Activated CD8-positive, alpha-beta T cell treated with anti-CD3 and anti-CD28 coated beads for 36 hours (primary cell): Measurements from ENCODE around the gene KNL1. TPM values are rescaled to one million over a fixed set of nuclear protein-coding genes. Genes with fewer than 3 reads are reported as not detected.

ENCODE experiments used
- ATAC-seq: fragments of 200-7000 bp; cut with Tn5 transposase; one replicate; pipeline ENCODE4 v1.10.0; 2021; ENCODE audit warnings: mild to moderate bottlenecking, moderate library complexity
- CTCF ChIA-PET: fragments of 350-600 bp; sonication (Branson Sonifier 250); formaldehyde crosslinking; loops from one replicate; lab custom pipeline; 2021; ENCODE audit warnings: antibody characterized with exemption; lab: Charles Lee
- POLR2A ChIA-PET: fragments of 350-600 bp; sonication (Branson Sonifier 250); formaldehyde crosslinking; loops from one replicate; lab custom pipeline; 2021; ENCODE audit warnings: antibody characterized with exemption; lab: Charles Lee
- DNase-seq: peaks from one replicate; pipeline ENCODE4 v3.0.0-alpha.2; 2020
- H3K27ac Mint-ChIP-seq: one replicate; pipeline ENCODE4 v1.8.0; 2021; ENCODE audit warnings: mild to moderate bottlenecking, mixed read lengths
- H3K27me3 Mint-ChIP-seq: one replicate; pipeline ENCODE4 v1.8.0; 2021; ENCODE audit warnings: mixed read lengths
- H3K36me3 Mint-ChIP-seq: one replicate; pipeline ENCODE4 v1.8.0; 2021; ENCODE audit warnings: low read depth, mixed read lengths
- H3K4me1 Mint-ChIP-seq: one replicate; pipeline ENCODE4 v1.8.0; 2021; ENCODE audit warnings: low read depth, mixed read lengths
- H3K4me3 Mint-ChIP-seq: one replicate; pipeline ENCODE4 v1.8.0; 2021; ENCODE audit warnings: mild to moderate bottlenecking, moderate library complexity, mixed read lengths
- H3K9me3 Mint-ChIP-seq: one replicate; pipeline ENCODE4 v1.8.0; 2021; ENCODE audit warnings: mixed read lengths
- intact Hi-C: fragments of 100-400 bp; cut with micrococcal nuclease; formaldehyde crosslinking; loops from one replicate; pipeline ENCODE4 v1.10.0; 2022
- total RNA-seq, 2 experiments: library from RNA; stranded (reverse); gene quantifications; one replicate each; pipeline ENCODE4 v1.2.3, GENCODE V29; 2021
- TF ChIP-seq, protein P1 (sequence below): fragments of 200-600 bp; IDR thresholded peaks from one replicate; pipeline ENCODE4 v1.8.0; 2022; ENCODE audit warnings: antibody characterized with exemption, mild to moderate bottlenecking

KNL1 gene
- total RNA-seq, 2 experiments from 2014 or later = 20.9 to 22.8 TPM

- intact Hi-C loops = no loop called here
- Mint-ChIP-seq H3K36me3 (peaks cover 3% of the 10 kb centered on the region), H3K27ac (no peak overlapping the region), H3K4me1 (peaks cover 43% of the 10 kb centered on the region), H3K9me3 (no peaks in the 10 kb centered on the region), H3K4me3 (peak overlapping the region; percentile 95), H3K27me3 (no peaks in the 10 kb centered on the region)
- DNase-seq (no peak), ATAC-seq (no peak)
- POLR2A ChIA-PET = no interaction called here
- CTCF ChIA-PET = interaction anchor here (1.4 kb wide), 1 partner anchor 113 kb away, joined by 3 read pairs; no protein-coding TSS in a partner anchor
- TF ChIP-seq, protein P1, sequence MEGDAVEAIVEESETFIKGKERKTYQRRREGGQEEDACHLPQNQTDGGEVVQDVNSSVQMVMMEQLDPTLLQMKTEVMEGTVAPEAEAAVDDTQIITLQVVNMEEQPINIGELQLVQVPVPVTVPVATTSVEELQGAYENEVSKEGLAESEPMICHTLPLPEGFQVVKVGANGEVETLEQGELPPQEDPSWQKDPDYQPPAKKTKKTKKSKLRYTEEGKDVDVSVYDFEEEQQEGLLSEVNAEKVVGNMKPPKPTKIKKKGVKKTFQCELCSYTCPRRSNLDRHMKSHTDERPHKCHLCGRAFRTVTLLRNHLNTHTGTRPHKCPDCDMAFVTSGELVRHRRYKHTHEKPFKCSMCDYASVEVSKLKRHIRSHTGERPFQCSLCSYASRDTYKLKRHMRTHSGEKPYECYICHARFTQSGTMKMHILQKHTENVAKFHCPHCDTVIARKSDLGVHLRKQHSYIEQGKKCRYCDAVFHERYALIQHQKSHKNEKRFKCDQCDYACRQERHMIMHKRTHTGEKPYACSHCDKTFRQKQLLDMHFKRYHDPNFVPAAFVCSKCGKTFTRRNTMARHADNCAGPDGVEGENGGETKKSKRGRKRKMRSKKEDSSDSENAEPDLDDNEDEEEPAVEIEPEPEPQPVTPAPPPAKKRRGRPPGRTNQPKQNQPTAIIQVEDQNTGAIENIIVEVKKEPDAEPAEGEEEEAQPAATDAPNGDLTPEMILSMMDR = no peak
Observed at GRCh38 chr15:40563426-40563825, 30.6 kb upstream of the KNL1 start.

- Mint-ChIP-seq H3K36me3 (peaks cover 3% of the 10 kb centered on the region), H3K9me3 (no peaks in the 10 kb centered on the region), H3K4me1 (peaks cover 41% of the 10 kb centered on the region), H3K4me3 (peak within 1 kb of the TSS; percentile 95), H3K27me3 (no peaks in the 10 kb centered on the region), H3K27ac (peak within 1 kb of the TSS; percentile 94)
- POLR2A ChIA-PET = interaction anchor here (0.5 to 1.4 kb wide), 5 partner anchors 23 to 162 kb away, joined by 3 to 5 read pairs (median 3); partner anchors contain the start of gene KNL1
- DNase-seq = peak; percentile 98
- TF ChIP-seq, protein P1 = no peak
- CTCF ChIA-PET = interaction anchor here (0.7 to 3.9 kb wide), 10 partner anchors 8 to 330 kb away, joined by 3 to 21 read pairs (median 3); partner anchors contain the start of genes RAD51 and VPS18
- peak; percentile 96 for ATAC-seq
- intact Hi-C loops = no loop called here
Observed at GRCh38 chr15:40564591-40565332, 29.3 kb upstream of the KNL1 start, which contains the start of gene CCDC32. TSS of gene CCDC32 (minus strand) at chr15:40565042. CDS start at chr15:40563015, 2,027 bp downstream.

- Mint-ChIP-seq H3K9me3 (no peaks in the 10 kb centered on the region), H3K27ac (peak overlapping the region; percentile 94), H3K4me1 (peaks cover 44% of the 10 kb centered on the region), H3K4me3 (peak overlapping the region; percentile 95), H3K36me3 (peaks cover 1% of the 10 kb centered on the region), H3K27me3 (no peaks in the 10 kb centered on the region)
- ChIA-PET CTCF (interaction anchor here (0.6 to 3.9 kb wide), 11 partner anchors 9 to 329 kb away, joined by 3 to 21 read pairs (median 3); partner anchors contain the start of genes RAD51 and VPS18), POLR2A (interaction anchor here (1.2 to 1.4 kb wide), 4 partner anchors 23 to 130 kb away, joined by 3 to 5 read pairs (median 3); partner anchors contain the start of gene KNL1)
- peak; percentile 15 for DNase-seq
- ATAC-seq = no peak
- intact Hi-C loops = no loop called here
- TF ChIP-seq, protein P1 = no peak
Observed at GRCh38 chr15:40565333-40566238, 28.5 kb upstream of the KNL1 start.

DNA sequence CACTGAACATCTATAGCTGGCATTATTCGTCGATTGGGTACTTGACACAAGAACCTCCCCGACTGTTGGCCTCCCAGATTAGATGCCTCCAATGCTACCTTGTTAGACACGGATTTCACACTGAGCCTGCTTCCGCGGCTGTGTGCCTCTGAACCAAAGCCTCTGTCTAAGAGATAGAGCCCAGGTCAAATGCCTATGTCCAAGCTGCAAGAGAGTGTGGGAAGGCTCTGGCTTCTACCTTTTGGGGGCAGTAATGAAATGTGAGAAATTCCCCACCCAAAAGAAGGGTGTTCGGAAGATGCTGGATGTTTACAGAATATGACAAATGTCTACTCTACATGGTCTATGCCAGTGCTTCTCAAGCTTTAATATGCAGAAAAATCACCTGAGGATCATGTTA, 26.9 kb upstream of the KNL1 start:
- H3K4me3 Mint-ChIP-seq = peak overlapping the region; percentile 0
- H3K4me1 Mint-ChIP-seq = peaks cover 48% of the 10 kb centered on the region
- DNase-seq (peak; percentile 24), ATAC-seq (no peak)
- peaks cover 11% of the 10 kb centered on the region for H3K36me3 Mint-ChIP-seq
- no peak overlapping the region for H3K27ac Mint-ChIP-seq
- ChIA-PET POLR2A (interaction anchor here (0.5 to 1.3 kb wide), 2 partner anchors 128 to 247 kb away, joined by 3 read pairs; no protein-coding TSS in a partner anchor), CTCF (interaction anchor here (1.0 to 3.9 kb wide), 5 partner anchors 8 to 327 kb away, joined by 3 to 21 read pairs (median 3); partner anchors contain the start of gene VPS18)
- no peaks in the 10 kb centered on the region for H3K9me3 Mint-ChIP-seq
- TF ChIP-seq, protein P1 = peak; percentile 13
- H3K27me3 Mint-ChIP-seq = no peaks in the 10 kb centered on the region
- intact Hi-C loops = no loop called here
